Activated B cell treated with CpG ODN at 0.5 μM for 24 hours (primary cell): ENCODE results near the gene LDLRAD4. TPM values are rescaled to one million over a fixed set of nuclear protein-coding genes. Genes with fewer than 3 reads are reported as not detected.

Experiments used
- ATAC-seq: fragments of 200-7000 bp; cut with Tn5 transposase; one replicate; pipeline ENCODE4 v1.10.0; 2021; ENCODE audit warnings: low read depth, mild to moderate bottlenecking, moderate library complexity
- CTCF ChIA-PET: fragments of 350-600 bp; sonication (Branson Sonifier 250); formaldehyde crosslinking; loops from one replicate; lab custom pipeline; 2021; ENCODE audit warnings: antibody characterized with exemption; lab: Charles Lee
- POLR2A ChIA-PET: fragments of 350-600 bp; sonication (Branson Sonifier 250); formaldehyde crosslinking; loops from one replicate; lab custom pipeline; 2021; ENCODE audit warnings: antibody characterized with exemption; lab: Charles Lee
- DNase-seq: peaks from one replicate; pipeline ENCODE4 v3.0.0; 2022
- H3K27ac Mint-ChIP-seq: one replicate; pipeline ENCODE4 v1.8.0; 2020; ENCODE audit warnings: mixed read lengths
- H3K27me3 Mint-ChIP-seq: one replicate; pipeline ENCODE4 v1.8.0; 2021; ENCODE audit warnings: mixed read lengths
- H3K36me3 Mint-ChIP-seq: one replicate; pipeline ENCODE4 v1.8.0; 2021; ENCODE audit warnings: low read depth, mixed read lengths
- H3K4me1 Mint-ChIP-seq: one replicate; pipeline ENCODE4 v1.8.0; 2021; ENCODE audit warnings: mixed read lengths
- H3K4me3 Mint-ChIP-seq: one replicate; pipeline ENCODE4 v1.8.0; 2020; ENCODE audit warnings: mild to moderate bottlenecking, mixed read lengths
- H3K9me3 Mint-ChIP-seq: one replicate; pipeline ENCODE4 v1.8.0; 2020; ENCODE audit warnings: mixed read lengths
- CTCF ChIP-seq: fragments of 200-600 bp; IDR thresholded peaks from one replicate; pipeline ENCODE4 v1.8.0; 2022; ENCODE audit warnings: antibody characterized with exemption, mild to moderate bottlenecking
- intact Hi-C: fragments of 100-400 bp; cut with micrococcal nuclease; formaldehyde crosslinking; loops from one replicate; pipeline ENCODE4 v1.15.1; 2024
- total RNA-seq: library from RNA; stranded (reverse); gene quantifications from 2 replicates; pipeline ENCODE4 v1.2.3, GENCODE V29; 2022

LDLRAD4 gene
- total RNA-seq, 1 donor from 2014 or later: 66.9 TPM

- no peak for DNase-seq
- H3K27ac Mint-ChIP-seq: no peak overlapping the region
- no peak for TF ChIP-seq CTCF
- no peak overlapping the region for H3K4me3 Mint-ChIP-seq
- peaks cover 8% of the 10 kb centered on the region for H3K4me1 Mint-ChIP-seq
- H3K36me3 Mint-ChIP-seq: no peaks in the 10 kb centered on the region
- POLR2A ChIA-PET: no interaction called here
- peaks cover 32% of the 10 kb centered on the region for H3K27me3 Mint-ChIP-seq
- CTCF ChIA-PET: no interaction called here
- no peak for ATAC-seq
- no peaks in the 10 kb centered on the region for H3K9me3 Mint-ChIP-seq
- intact Hi-C loops: no loop called here
These were observed 4.3 kb downstream of the LDLRAD4 start for GRCh38 chr18:13222856-13223281.

- no peaks in the 10 kb centered on the region for H3K36me3 Mint-ChIP-seq
- no peak for TF ChIP-seq CTCF
- DNase-seq: no peak
- POLR2A ChIA-PET: no interaction called here
- no peaks in the 10 kb centered on the region for H3K9me3 Mint-ChIP-seq
- H3K4me1 Mint-ChIP-seq: peaks cover 8% of the 10 kb centered on the region
- no peak overlapping the region for H3K4me3 Mint-ChIP-seq
- H3K27ac Mint-ChIP-seq: no peak overlapping the region
- intact Hi-C loops: no loop called here
- CTCF ChIA-PET: no interaction called here
- peaks cover 32% of the 10 kb centered on the region for H3K27me3 Mint-ChIP-seq
- ATAC-seq: no peak
These were observed 5.0 kb downstream of the LDLRAD4 start for GRCh38 chr18:13223311-13224143.

- intact Hi-C loops: no loop called here
- H3K27me3 Mint-ChIP-seq: peaks cover 21% of the 10 kb centered on the region
- CTCF ChIA-PET: no interaction called here
- H3K4me3 Mint-ChIP-seq: no peak overlapping the region
- no peaks in the 10 kb centered on the region for H3K36me3 Mint-ChIP-seq
- TF ChIP-seq CTCF: no peak
- no peaks in the 10 kb centered on the region for H3K4me1 Mint-ChIP-seq
- H3K9me3 Mint-ChIP-seq: no peaks in the 10 kb centered on the region
- DNase-seq (no peak), ATAC-seq (no peak)
- no peak overlapping the region for H3K27ac Mint-ChIP-seq
- POLR2A ChIA-PET: interaction anchor here (0.5 kb wide), 1 partner anchor 239 kb away, joined by 7 read pairs; no protein-coding TSS in a partner anchor
These were observed 6.7 kb downstream of the LDLRAD4 start for GRCh38 chr18:13225261-13225660.

- no peak for DNase-seq
- Mint-ChIP-seq H3K27ac (no peak overlapping the region), H3K9me3 (no peaks in the 10 kb centered on the region), H3K4me1 (no peaks in the 10 kb centered on the region), H3K27me3 (peaks cover 11% of the 10 kb centered on the region), H3K4me3 (no peak overlapping the region), H3K36me3 (no peaks in the 10 kb centered on the region)
- ChIA-PET POLR2A (no interaction called here), CTCF (no interaction called here)
- no peak for TF ChIP-seq CTCF
- no peak for ATAC-seq
- intact Hi-C loops: no loop called here
These were observed 8.1 kb downstream of the LDLRAD4 start for GRCh38 chr18:13226533-13227144.

GRCh38 chr18:13227910-13228309, 9.3 kb downstream of the LDLRAD4 start:
- Mint-ChIP-seq H3K4me3 (no peak overlapping the region), H3K27me3 (peaks cover 5% of the 10 kb centered on the region), H3K36me3 (no peaks in the 10 kb centered on the region), H3K27ac (no peak overlapping the region), H3K9me3 (no peaks in the 10 kb centered on the region), H3K4me1 (no peaks in the 10 kb centered on the region)
- no peak for DNase-seq
- ChIA-PET POLR2A (no interaction called here), CTCF (interaction anchor here (0.6 kb wide), 1 partner anchor 303 kb away, joined by 6 read pairs; no protein-coding TSS in a partner anchor)
- ATAC-seq: no peak
- no peak for TF ChIP-seq CTCF
- intact Hi-C loops: no loop called here
